Motor neuron (in vitro differentiated cells): ENCODE results near the gene PRDM11. TPM values are rescaled to one million over a fixed set of nuclear protein-coding genes. Genes with fewer than 3 reads are reported as not detected.

ENCODE experiments used
- ATAC-seq, 8 experiments: fragments of 200-7000 bp; cut with Tn5 transposase; replicated peaks in 6 of 8; 2 replicates each; pipeline ENCODE4 v1.8.0; 2021; ENCODE audit warnings: mild to moderate bottlenecking in 8 of 8, moderate library complexity in 8 of 8
- H3K27ac ChIP-seq, 2 donors: fragments of 250-450 bp; sonication (Bioruptor Pico); 2 replicates each; pipeline ENCODE4 v1.9.0; 2021; ENCODE audit warnings: antibody characterized with exemption in 2 of 2, mild to moderate bottlenecking in 2 of 2, moderate library complexity in 1 of 2
- H3K4me1 ChIP-seq, 2 donors: fragments of 250-450 bp; sonication (Bioruptor Pico); replicated peaks in 1 of 2; 2 replicates each; pipeline ENCODE4 v1.6.1; 2021; ENCODE audit warnings: antibody characterized with exemption in 2 of 2, mild to moderate bottlenecking in 2 of 2, moderate library complexity in 1 of 2
- H3K4me3 ChIP-seq, 5 donors: fragments of 250-450 bp; sonication (Bioruptor Pico); 2 replicates each; pipeline ENCODE4 v1.9.0; 2021; ENCODE audit warnings: antibody characterized with exemption in 5 of 5, mild to moderate bottlenecking in 5 of 5, moderate library complexity in 4 of 5
- WGBS, 10 experiments: fragments of 450-650 bp; shearing (Covaris generic); methylation state at CpG; one replicate each; pipeline ENCODE4 v1.0.0; 2022; 5-methylcytosine and 5-hydroxymethylcytosine counted together
- in situ Hi-C, 9 experiments: fragments of 400-800 bp; cut with MboI; loops; one replicate each; pipeline ENCODE4 v1.15.0; 2021; ENCODE audit warnings: low sequenced_read_pairs in 9 of 9, low pct_unique_long_range_greater_than_20kb in 2 of 9; ENCODE audit not compliant: unreplicated experiment in 9 of 9
- total RNA-seq, 8 experiments: library from RNA; unstranded; fragments of 300-600 nt; gene quantifications; 2 replicates each; pipeline versions ENCODE4 v1.2.3 to v1.2.4, GENCODE V29; 2022

PRDM11 gene
- total RNA-seq, 8 experiments from 2014 or later = 2.4 to 9.9 (median 5.3) TPM

DNA sequence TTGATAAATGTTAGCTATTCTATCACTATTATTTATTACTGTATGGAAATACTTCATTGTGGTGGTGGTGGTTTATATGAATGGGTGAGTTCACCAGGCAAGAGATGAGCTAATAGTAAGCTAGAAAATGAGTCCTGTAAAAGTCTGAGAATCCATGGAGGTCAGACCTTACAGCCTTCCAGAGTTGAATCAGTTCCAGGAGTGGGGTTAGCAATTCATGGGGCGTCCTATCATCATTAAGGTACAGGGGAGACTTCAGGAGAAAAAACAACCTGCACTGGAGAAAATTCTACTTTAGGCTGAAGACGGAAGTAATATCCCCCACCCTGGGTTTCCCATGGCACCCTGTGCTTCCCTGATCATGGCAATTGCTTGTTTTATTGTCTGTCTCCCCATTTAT is 133.2 kb downstream of the PRDM11 start:
- no peak overlapping the region for H3K27ac ChIP-seq
- ATAC-seq = no peak
- peaks cover 20 to 54% of the 10 kb centered on the region in 2 donors for H3K4me1 ChIP-seq
- in situ Hi-C loops = loop anchor here in 5 of 9 experiments (25.0 kb wide), 2 partner anchors 167 to 342 kb away; no protein-coding TSS in a partner anchor
- WGBS, 10 experiments = 21 to 100% (median 57%) methylated on average over 1 to 2 of the region's 2 CpGs; no CpG with 5 or more reads in 2 of the 10 experiments
- no peak overlapping the region for H3K4me3 ChIP-seq

DNA sequence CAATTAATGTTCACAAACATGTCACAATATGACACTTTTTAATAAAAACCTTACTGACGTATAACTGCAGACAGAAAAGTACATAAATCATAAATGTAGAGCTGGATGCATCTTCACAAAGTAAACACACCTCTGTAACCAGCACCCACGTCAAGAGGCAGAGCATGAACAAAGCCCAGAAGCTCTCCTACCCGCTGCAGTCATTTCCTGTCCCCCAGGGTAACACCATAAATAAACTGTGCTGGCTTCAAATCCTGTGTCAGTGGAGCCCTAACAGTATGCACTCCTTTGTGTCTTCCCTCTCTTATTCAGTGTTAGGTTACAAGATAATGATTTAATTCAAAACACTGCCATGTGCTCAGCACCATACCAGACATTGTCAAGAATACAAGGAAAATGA is 134.0 kb downstream of the PRDM11 start:
- in situ Hi-C loops = loop anchor here in 5 of 9 experiments (25.0 kb wide), 2 partner anchors 168 to 343 kb away; no protein-coding TSS in a partner anchor
- WGBS, 10 experiments = 0 to 89% (median 72%) methylated on average over 1 to 3 of the region's 3 CpGs; no CpG with 5 or more reads in 4 of the 10 experiments
- peaks cover 23 to 61% of the 10 kb centered on the region in 2 donors for H3K4me1 ChIP-seq
- no peak overlapping the region for H3K4me3 ChIP-seq
- peak in 1 of 8 experiments; percentile 18 for ATAC-seq
- H3K27ac ChIP-seq = peak overlapping the region in 1 of 2 donors; percentile 49

DNA sequence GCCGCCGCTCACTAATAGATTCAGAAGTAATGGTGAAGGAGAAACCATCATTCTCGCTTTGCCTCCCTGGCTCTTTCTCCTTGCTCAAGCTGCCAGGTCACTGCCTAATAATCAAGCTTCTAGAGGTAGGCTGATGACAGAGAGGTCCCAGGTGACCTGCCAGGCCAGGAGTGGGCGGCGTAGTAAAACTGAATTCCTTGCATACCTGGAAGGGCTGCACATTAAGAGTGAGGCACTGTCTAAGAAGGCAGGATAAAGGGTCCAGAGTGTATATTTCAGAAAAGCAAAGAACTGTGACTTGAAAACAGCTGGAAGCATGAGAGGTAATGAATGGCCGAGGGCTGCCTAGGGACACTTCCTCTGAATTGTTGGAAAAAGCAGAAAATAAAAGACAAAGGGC is 135.6 kb downstream of the PRDM11 start:
- 8 to 80% (median 71%) methylated on average over 1 to 5 of the region's 6 CpGs; no CpG with 5 or more reads in 3 of the 10 experiments for WGBS, 10 experiments
- ATAC-seq = peak in 1 of 8 experiments; percentile 3
- Histone ChIP-seq H3K4me1 (peaks cover 27 to 65% of the 10 kb centered on the region in 2 donors), H3K4me3 (no peak overlapping the region), H3K27ac (peak overlapping the region in 1 of 2 donors; percentile 46)
- in situ Hi-C loops = loop anchor here in 5 of 9 experiments (25.0 kb wide), 2 partner anchors 170 to 345 kb away; no protein-coding TSS in a partner anchor

Other genes with a start within 250 kb of the PRDM11 start
- gene TP53I11, start 195.8 kb upstream of the PRDM11 start, total RNA-seq = 10 to 100 TPM in 5 of 8 experiments, 1 to 10 TPM in 3; 2.3 to 51.2 (median 25.2) TPM
- gene SYT13, start 139.7 kb downstream of the PRDM11 start, total RNA-seq = 10 to 100 TPM in 4 of 8 experiments, 1 to 10 TPM in 1, not detected in 3; 9.1 to 54.7 (median 44.8) TPM